HG02588 (cell line): ENCODE data around the gene RLN2.
A peak's percentile ranks its signal among the peaks of the same experiment; 100 is the strongest.
"Not testable (repeated sequence)": the region's sequence is repeated elsewhere in the genome, so short reads cannot be mapped to it uniquely, and the experiment has no call there.

Experiments
- ATAC-seq: cut with Tn5 transposase; IDR thresholded peaks from one replicate; pipeline ENCODE4 v1.9.1; 2021; ENCODE audit warnings: mild to moderate bottlenecking, moderate library complexity; ENCODE audit not compliant: unreplicated experiment

The RLN2 gene, protein sequence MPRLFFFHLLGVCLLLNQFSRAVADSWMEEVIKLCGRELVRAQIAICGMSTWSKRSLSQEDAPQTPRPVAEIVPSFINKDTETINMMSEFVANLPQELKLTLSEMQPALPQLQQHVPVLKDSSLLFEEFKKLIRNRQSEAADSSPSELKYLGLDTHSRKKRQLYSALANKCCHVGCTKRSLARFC

DNA sequence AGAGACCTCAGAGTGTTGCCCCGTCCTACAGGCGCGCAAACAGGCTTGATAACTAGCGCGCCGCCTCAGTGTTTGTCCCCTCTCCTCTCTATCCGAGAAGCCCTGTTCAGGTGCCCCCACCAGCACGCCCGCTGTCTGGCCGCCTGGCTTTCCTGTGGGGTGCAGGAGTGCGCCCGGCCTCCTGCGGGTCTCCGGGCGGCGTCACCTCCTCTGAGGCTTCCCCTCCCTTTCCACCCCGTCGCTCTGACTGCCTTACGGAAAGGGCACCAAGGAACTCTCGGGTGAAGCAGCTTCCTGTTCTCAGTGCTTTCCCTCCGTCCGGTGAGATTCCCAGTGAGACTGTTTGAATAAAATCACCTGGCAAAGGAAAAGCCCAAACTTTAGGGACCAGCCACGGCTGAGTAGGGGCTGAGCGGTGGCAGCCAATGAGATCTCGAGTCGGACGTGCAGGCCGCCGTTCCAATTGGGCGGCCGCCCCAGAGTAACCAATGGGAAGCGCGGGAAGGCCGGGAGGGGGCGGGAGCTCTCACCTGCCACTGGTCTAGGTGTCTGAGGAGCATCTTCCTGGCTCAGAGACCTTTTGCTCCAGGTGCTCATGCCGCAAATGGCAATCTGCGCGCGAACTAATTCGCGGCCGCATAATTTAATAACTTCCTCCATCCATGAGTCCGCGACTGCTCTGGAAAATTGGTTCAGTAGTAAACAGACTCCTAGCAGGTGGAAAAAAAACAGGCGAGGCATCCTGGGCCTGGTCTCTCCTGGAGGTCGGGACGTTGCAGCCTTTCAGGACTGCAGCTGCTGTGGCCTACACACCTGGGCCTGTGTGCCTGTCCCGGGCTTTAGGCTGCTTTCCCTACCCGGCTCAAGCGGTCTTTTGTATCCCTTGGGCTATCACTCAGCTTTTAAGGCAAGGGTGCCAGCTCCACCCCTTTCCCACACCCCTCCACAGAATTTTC, at the start of gene RLN2:
TSS of gene RLN2 (minus strand) at position 877 of the 956 bp plus-strand sequence. CDS start at position 741, 136 bp downstream.
- ATAC-seq: peak; percentile 99

DNA sequence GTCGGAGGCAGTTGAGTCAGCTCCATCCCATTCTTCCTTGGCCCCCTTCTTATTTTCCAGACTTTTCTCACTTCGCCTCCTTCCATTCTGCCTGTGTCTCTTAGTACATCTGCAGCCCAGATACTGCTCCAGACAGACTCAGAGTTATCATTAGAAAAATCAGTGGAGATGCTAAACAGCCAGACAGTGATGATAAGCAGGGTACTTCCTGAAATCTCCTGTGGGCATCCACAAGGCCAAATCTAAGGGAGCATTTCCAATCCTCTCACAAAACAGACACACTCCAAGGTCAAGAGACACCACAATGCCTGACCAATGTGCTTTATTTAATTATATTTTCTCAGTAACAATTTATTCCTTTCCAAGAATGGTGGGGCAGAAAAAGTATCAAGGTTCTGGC, 49.7 kb upstream of the RLN2 start:
- no peak for ATAC-seq

DNA sequence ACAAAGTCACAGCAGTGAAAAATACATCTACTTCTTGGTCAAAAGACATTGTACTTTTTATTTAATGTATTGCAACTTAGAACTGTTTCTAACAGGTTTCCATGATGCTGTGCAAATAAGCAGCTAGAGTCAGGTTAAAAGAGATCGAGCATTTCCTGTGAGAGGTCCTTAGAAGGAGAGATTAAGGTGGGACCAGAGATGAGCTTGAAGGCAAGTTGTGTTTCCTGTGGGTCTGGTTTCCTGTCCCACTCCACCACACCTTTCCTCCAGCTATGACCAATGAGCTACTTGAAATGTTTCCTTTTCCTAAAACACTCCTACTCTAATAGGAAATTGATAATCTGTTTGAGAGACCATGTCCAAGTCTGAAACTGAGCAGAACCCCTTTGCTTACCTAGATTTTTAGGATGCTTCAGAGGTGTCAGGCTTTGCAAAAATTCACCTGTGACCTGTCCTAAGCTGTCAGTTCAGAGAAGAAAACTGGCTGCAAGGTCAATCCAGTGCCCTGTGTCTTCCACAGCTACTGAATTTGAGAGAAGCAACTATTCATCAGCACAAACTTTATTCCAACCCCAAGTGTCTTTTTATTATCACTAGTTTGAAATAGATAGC, 48.2 kb upstream of the RLN2 start:
- no peak for ATAC-seq

DNA sequence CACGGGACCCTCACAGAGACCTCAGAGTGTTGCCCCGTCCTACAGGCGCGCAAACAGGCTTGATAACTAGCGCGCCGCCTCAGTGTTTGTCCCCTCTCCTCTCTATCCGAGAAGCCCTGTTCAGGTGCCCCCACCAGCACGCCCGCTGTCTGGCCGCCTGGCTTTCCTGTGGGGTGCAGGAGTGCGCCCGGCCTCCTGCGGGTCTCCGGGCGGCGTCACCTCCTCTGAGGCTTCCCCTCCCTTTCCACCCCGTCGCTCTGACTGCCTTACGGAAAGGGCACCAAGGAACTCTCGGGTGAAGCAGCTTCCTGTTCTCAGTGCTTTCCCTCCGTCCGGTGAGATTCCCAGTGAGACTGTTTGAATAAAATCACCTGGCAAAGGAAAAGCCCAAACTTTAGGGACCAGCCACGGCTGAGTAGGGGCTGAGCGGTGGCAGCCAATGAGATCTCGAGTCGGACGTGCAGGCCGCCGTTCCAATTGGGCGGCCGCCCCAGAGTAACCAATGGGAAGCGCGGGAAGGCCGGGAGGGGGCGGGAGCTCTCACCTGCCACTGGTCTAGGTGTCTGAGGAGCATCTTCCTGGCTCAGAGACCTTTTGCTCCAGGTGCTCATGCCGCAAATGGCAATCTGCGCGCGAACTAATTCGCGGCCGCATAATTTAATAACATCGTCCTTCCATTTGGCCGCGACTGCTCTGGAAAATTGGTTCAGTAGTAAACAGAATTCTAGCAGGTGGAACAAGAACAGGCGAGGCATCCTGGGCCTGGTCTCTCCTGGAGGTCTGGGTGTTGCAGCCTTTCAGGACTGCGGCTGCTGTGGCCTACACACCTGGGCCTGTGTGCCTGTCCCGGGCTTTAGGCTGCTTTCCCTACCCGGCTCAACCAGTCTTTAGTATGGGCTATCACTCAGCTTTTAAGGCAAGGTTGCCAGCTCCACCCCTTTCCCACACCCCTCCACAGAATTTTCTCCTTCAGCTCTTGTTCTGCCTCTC, 34.8 kb upstream of the RLN2 start, which contains the start of gene RLN1:
TSS of gene RLN1 (minus strand) at position 885 of the 990 bp plus-strand sequence. CDS start at position 755, 130 bp downstream.
- peak; percentile 100 for ATAC-seq

DNA sequence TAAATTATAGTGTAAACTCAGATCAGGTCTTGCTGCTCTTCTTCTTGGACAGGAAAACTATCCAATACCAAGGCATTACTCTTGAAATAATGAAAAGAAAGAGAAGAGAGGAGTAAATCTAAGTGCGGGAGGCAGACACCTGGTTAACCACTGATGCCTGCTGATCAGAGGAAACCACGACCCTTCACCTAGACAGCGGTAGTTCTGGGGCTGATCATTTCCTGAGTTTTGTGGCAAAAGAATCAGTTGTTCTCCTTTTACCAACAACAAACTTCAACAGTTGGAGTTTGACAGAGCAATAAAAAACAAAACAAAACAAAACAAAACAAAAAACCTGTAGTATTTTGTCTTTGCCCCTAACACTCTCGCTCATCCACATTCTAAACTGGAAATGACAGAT, 32.2 kb upstream of the RLN2 start:
- no peak for ATAC-seq

DNA sequence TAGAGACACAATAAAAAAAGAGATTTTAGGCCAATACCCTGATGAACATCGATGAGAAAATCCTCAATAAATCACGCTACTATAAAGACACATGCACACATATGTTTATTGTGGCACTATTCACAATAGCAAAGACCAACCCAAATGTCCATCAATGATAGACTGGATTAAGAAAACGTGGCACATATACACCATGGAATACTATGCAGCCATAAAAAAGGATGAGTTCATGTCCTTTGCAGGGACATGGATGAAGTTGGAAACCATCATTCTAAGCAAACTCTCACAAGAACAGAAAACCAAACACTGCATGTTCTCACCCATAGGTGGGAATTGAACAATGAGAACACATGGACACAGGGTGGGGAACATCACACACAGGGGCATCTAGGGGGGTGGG, 26.8 kb upstream of the RLN2 start:
- ATAC-seq: not testable (repeated sequence)

DNA sequence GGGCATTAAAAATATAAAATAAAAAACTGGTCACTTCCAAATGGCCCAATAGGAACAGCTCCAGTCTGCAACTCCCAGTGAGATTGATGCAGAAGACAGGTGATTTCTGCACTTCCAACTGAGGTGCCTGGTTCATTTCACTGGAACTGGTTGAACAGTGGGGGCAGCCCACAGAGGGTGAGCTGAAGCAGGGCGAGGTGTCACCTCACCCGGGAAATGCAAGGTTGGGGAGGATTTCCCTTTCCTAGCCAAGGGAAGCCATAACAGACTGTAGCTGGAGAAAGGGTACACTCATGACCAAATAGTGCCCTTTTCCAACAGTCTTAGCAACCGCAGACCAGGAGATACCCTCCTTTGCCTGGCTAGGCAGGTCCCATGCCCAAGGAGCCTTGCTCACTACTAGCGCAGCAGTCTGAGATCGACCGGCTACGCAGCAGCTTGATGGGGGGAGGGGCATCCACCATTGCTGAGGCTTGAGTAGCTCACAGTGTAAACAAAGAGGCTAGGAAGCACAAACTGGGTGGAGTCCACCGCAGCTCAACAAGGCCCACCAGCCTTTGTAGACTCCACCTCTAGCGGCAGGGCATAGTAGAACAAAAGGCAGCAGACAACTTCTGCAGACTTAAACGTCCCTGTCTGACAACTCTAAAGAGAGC, 22.5 kb upstream of the RLN2 start:
- no peak for ATAC-seq

DNA sequence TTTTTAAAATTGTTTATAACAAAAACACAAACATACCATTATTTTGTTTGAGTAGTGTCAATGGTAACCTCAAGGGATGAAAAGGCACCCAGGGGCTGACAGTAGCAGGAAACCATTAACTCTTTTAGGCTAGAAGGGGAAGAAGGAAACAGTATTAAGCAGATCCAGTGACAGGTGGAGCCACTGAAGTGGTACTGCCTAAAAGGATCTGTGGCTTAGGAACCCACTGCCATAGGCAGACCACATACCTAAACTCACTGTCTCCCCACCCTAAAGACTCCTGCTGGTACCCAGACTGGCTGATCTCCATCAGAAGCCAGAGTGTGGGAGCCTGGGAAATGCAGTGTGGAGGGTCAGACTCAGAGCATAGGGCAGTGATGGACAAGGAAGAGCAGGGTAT, 21.7 kb upstream of the RLN2 start:
- no peak for ATAC-seq

DNA sequence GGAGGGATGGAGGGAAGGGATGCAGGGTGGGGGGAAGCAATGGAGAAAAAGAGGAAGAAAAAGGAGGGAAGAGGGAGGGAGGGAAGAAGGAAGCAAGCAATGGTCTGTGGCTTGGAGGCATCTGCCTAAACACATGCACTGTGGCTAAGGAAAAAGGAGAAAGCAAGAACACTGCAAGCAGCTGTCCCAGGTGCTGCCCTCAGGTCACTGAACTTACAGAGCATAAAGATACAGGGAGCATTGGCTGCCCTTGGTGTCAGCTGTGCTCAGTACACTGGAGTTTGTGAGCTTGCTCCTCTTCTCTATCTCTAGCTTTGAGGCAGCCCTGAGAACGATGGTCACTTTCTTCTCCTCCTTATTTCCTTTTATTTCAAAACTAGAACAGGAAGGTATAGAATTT, 17.1 kb upstream of the RLN2 start:
- ATAC-seq: not testable (repeated sequence)

DNA sequence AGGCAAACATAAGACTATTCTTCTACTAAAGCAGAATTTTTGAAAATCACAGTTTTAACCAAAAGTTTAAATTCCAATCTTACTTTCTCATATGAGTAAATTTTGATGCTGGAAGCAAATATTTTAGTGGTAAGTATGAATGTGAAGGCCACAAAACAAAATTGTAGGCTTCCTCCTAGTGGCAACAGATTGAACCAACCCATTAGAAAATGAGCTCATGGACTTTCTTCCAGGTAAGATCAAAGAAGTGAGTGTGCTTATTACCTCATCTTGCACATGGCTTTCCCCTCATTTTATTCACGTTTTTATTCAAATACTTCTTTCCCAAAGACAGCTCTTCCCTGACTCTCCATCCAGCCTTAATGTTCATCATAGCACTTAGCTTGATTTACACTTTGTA, 16.5 kb upstream of the RLN2 start:
- ATAC-seq: no peak

DNA sequence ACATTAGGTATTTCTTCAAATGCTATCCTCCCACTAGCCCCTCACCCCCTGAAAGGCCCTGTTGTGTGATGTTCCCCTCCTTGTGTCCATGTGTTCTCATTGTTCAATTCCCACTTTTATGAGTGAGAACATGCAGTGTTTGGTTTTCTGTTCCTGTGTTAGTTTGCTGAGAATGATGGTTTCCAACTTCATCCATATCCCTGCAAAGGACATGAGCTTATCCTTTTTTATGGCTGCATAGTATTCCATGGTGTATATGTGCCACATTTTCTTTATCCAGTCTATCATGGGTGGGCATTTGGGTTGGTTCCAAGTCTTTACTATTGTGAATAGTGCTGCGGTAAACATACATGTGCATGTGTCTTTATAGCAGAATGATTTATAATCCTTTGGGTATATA, 11.9 kb upstream of the RLN2 start:
- not testable (repeated sequence) for ATAC-seq

DNA sequence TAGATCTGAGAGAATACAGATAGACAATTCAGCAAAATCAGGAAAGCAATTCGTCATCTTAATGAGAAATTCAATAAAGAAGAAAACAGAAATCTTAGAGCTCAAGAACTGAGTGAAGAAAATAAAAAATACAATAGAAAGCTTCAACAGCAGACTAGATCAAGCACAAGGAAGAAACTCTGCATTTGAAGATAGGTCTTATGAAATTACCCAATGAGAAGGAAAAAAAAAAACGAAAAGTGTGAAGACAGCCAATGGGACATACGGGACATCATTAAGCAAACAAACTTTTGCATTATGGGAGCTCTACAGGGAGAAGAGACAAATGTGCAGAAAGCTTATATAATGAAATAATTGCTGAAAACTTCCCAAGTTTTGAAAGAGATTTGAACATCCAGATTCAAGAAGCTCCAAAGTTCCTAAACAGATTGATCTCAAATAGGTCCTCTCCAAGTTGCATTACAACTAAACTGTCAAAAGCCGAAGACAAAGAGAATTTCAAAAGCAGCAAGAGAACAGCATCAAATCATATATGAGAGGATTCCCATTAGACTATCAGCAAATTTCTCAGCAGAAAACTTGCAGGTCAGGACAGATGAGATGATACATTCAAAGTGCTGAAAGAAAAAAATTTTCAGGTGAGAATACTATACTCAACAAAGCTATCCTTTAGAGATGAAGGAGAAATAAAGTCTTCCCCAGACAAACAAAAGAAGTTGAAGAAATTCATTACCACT, 10.8 kb upstream of the RLN2 start:
- no peak for ATAC-seq

DNA sequence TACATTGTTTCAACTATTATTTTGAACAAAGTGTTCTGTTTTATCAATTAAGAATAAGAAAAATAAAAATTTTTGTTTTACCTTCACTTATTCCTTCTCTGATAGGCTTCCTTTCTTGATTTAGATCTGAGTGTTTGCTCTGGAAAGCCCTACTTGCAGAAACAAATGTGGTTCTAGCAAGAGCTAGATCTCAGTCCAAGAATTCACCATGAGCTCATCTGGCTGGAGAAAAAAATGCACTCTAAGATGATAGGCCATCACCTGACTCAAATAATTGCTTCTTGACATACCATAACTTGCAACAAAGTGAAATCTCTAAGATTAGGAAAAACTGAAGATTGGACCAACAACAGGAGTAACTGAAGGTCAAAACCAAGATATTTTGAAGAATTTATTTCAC, 6.3 kb upstream of the RLN2 start:
- no peak for ATAC-seq

DNA sequence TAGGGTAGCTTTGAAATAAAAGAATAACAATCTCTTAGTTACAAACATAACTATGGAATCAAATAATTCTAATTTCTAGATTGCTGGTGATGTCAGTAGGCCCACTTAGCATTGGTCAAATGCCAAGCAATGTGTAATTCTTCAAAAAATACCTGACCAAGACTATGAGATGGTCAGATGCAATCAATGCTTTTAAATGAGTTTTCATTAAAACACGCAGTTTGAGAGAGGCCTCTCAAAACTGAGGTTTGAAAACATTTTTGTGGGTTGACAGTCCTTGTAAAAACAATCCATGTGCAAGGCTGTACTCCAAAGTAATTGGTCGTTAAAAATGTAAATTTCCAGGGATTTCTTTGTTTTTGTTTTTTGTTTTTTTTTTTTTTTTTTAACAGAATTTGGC, 1.2 kb upstream of the RLN2 start:
- ATAC-seq: no peak

DNA sequence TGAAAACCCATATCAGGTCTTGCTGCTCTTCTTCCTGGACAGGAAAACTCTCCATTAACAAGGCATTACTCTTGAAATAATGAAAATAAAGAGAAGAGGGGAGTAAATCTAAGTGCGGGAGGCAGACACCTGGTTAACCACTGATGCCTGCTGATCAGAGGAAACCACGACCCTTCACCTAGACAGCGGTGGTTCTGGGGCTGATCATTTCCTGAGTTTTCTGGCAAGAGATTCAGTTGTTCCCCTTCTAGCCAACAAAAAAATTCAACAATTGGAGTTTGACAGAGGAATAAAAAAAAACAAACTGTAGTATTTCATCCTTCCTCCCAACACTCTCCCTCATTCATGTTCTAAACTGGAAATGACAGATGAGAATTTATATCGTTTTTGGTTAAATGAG, 3.0 kb downstream of the RLN2 start:
- ATAC-seq: no peak

DNA sequence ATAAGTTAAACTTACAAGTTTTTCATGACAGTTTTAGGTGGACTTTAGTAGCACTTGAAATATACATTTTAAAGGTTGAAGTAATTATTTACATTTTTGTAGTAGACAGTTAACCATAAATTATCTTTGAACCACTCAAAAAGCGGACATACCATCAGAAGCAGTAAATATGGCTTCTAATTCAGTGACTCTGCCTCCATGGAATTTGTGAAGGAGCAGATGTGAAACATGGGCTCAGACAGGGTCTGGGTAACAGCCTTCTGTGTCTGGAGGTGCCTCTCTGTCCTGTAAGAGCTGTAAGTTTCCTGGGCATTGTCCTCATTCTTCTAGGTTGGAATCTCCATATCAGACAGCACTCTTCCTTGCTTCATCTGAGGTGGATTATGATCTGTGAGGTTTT, 12.4 kb downstream of the RLN2 start:
- ATAC-seq: no peak

DNA sequence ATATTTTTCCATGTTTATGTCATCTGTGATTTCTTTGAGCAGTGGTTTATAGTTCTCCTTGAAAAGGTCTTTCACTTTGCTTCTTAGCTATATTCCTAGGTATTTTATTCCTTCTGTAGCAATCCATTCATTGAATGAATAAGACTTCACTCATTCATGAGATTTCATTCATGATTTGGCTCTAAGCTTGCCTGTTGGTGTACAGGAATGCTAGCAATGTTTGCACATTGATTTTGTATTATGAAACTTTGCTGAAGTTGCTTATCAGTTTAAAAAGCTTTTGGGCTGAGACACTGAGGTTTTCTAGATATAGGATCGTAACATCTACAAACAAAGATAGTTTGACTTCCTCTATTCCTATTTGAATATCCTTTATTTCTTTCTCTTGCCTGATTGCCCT, 15.9 kb downstream of the RLN2 start:
- no peak for ATAC-seq

DNA sequence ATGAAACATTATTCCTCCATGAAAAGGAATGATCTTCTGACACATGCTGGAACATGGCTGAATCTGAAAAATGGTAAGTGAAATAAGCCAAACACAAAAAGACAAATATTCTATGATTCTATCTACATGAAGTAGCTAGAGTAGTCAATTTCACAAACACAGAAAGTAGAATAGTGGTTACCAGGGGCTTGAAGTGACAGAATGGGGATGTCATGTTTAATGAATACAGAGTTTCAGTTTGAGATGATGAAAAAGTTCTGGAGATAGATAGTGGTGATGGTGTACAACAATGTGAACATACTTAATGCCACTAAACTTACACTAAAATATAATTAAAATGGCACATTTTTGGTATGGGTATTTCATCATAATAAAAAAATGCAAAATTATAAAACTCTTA, 18.3 kb downstream of the RLN2 start:
- no peak for ATAC-seq

DNA sequence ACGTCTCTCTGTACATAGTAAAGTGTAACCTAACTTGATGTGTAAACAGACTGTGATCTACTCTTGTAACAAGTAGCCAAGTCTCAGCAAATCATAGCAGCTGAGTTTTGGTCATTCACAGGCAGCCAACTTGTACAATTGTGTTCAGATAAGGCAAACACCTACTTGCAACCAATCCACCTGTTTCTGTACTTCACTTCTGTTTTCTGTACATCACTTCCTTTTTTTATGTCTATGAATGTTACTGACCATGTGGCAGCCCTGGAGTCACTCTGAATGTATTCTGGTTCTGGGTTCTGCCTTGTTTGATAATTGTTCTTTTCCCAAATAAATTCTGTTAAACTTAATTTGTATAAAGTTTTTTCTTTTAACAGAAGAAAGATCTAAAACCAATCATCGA, 26.0 kb downstream of the RLN2 start:
- ATAC-seq: no peak
